ENCODE results near the gene KLHL20. TPM values are rescaled to one million over a fixed set of nuclear protein-coding genes. Genes with fewer than 3 reads are reported as not detected.

The KLHL20 gene
- total RNA-seq, 1 experiment from 2014 or later: 11.4 TPM

GRCh38 chr1:173827611-173828010 lies 112.8 kb downstream of the KLHL20 start:
- intact Hi-C loops (cut with micrococcal nuclease; ENCODE audit: unreplicated experiment) (no loop called here), in situ Hi-C loops (cut with HindIII; ENCODE audit: low pct_unique_long_range_greater_than_20kb, low sequenced_read_pairs) (no loop called here)
- Histone ChIP-seq H3K27me3 (ENCODE audit: control insufficient read depth, insufficient read depth, low read length) (no peaks in the 10 kb centered on the region), H3K4me3 (ENCODE audit: low read depth in 2 of 2, low read length in 2 of 2) (no peak overlapping the region), H3K27ac (ENCODE audit: low read length) (no peak overlapping the region), H3K9me3 (ENCODE audit: control insufficient read depth, insufficient read depth, low read depth, low read length) (no peaks in the 10 kb centered on the region), H3K4me1 (ENCODE audit: control insufficient read depth, insufficient read depth, low read length) (peaks cover 11% of the 10 kb centered on the region), H3K36me3 (ENCODE audit: control insufficient read depth, insufficient read depth, low read length) (peaks cover 8% of the 10 kb centered on the region)
- ATAC-seq: no peak
- CTCF ChIA-PET: no interaction called here
- POLR2A ChIA-PET: no interaction called here
- DNase-seq (ENCODE audit: low read depth, low spot score): no peak
- TF ChIP-seq POLR2AphosphoS5 (IDR thresholded peaks at IDR 0.05; ENCODE audit: low read depth, low read length) (no peak), TCF7L2 (IDR thresholded peaks at IDR 0.05; ENCODE audit: low read depth, low read length) (no peak), SIN3A (IDR thresholded peaks at IDR 0.05; ENCODE audit: borderline replicate concordance, insufficient read depth, low read depth, low read length) (no peak)
- TF ChIP-seq, protein P1, sequence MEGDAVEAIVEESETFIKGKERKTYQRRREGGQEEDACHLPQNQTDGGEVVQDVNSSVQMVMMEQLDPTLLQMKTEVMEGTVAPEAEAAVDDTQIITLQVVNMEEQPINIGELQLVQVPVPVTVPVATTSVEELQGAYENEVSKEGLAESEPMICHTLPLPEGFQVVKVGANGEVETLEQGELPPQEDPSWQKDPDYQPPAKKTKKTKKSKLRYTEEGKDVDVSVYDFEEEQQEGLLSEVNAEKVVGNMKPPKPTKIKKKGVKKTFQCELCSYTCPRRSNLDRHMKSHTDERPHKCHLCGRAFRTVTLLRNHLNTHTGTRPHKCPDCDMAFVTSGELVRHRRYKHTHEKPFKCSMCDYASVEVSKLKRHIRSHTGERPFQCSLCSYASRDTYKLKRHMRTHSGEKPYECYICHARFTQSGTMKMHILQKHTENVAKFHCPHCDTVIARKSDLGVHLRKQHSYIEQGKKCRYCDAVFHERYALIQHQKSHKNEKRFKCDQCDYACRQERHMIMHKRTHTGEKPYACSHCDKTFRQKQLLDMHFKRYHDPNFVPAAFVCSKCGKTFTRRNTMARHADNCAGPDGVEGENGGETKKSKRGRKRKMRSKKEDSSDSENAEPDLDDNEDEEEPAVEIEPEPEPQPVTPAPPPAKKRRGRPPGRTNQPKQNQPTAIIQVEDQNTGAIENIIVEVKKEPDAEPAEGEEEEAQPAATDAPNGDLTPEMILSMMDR (IDR thresholded peaks at IDR 0.05): no peak
- TF ChIP-seq, protein P2, sequence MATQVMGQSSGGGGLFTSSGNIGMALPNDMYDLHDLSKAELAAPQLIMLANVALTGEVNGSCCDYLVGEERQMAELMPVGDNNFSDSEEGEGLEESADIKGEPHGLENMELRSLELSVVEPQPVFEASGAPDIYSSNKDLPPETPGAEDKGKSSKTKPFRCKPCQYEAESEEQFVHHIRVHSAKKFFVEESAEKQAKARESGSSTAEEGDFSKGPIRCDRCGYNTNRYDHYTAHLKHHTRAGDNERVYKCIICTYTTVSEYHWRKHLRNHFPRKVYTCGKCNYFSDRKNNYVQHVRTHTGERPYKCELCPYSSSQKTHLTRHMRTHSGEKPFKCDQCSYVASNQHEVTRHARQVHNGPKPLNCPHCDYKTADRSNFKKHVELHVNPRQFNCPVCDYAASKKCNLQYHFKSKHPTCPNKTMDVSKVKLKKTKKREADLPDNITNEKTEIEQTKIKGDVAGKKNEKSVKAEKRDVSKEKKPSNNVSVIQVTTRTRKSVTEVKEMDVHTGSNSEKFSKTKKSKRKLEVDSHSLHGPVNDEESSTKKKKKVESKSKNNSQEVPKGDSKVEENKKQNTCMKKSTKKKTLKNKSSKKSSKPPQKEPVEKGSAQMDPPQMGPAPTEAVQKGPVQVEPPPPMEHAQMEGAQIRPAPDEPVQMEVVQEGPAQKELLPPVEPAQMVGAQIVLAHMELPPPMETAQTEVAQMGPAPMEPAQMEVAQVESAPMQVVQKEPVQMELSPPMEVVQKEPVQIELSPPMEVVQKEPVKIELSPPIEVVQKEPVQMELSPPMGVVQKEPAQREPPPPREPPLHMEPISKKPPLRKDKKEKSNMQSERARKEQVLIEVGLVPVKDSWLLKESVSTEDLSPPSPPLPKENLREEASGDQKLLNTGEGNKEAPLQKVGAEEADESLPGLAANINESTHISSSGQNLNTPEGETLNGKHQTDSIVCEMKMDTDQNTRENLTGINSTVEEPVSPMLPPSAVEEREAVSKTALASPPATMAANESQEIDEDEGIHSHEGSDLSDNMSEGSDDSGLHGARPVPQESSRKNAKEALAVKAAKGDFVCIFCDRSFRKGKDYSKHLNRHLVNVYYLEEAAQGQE (IDR thresholded peaks at IDR 0.05; ENCODE audit: insufficient read depth in 1 of 2, low read depth in 2 of 2, low read length in 1 of 2): no peak
- no TSS peak for BruUV-seq (replicated peaks)

DNA sequence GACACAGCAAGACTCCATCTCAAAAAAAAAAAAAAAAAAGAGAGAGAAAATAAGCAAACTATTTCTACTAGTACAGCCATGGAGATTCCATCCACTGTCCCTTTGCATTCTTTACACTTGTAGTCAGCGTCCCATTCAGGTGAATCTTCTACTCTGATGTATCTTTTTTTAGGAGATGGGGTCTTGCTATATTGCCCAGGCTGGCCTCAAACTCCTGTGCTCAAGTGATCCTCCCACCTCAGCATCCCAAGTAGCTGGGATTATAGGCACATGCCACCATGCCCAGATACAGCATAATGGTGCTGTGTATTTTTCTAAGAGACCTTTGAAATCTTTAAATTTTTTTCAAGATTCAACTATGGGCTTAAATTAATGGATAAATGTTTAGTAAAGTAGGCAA lies 118.0 kb downstream of the KLHL20 start:
- Histone ChIP-seq H3K27ac (ENCODE audit: low read length) (no peak overlapping the region), H3K9me3 (ENCODE audit: control insufficient read depth, insufficient read depth, low read depth, low read length) (no peaks in the 10 kb centered on the region), H3K36me3 (ENCODE audit: control insufficient read depth, insufficient read depth, low read length) (peaks cover 12% of the 10 kb centered on the region; the same call in 1 of the 2 replicates), H3K4me1 (ENCODE audit: control insufficient read depth, insufficient read depth, low read length) (no peaks in the 10 kb centered on the region), H3K4me3 (ENCODE audit: low read depth in 2 of 2, low read length in 2 of 2) (no peak overlapping the region), H3K27me3 (ENCODE audit: control insufficient read depth, insufficient read depth, low read length) (no peaks in the 10 kb centered on the region)
- in situ Hi-C loops (cut with HindIII; ENCODE audit: low pct_unique_long_range_greater_than_20kb, low sequenced_read_pairs): no loop called here
- ChIA-PET POLR2A (no interaction called here), CTCF (no interaction called here)
- intact Hi-C loops (cut with micrococcal nuclease; ENCODE audit: unreplicated experiment): no loop called here
- no TSS peak for BruUV-seq (replicated peaks)
- ATAC-seq (no peak), DNase-seq (ENCODE audit: low read depth, low spot score) (no peak)
- TF ChIP-seq SIN3A (IDR thresholded peaks at IDR 0.05; ENCODE audit: borderline replicate concordance, insufficient read depth, low read depth, low read length) (no peak), POLR2AphosphoS5 (IDR thresholded peaks at IDR 0.05; ENCODE audit: low read depth, low read length) (no peak), TCF7L2 (IDR thresholded peaks at IDR 0.05; ENCODE audit: low read depth, low read length) (no peak)
- TF ChIP-seq, protein P2 (IDR thresholded peaks at IDR 0.05; ENCODE audit: insufficient read depth in 1 of 2, low read depth in 2 of 2, low read length in 1 of 2): no peak

Other genes with a start within 250 kb of the KLHL20 start
- gene PRDX6, start 237.6 kb upstream of the KLHL20 start, total RNA-seq (2021; ENCODE audit: unreplicated experiment): 157 TPM
- not detected for gene SLC9C2, start 111.9 kb upstream of the KLHL20 start, total RNA-seq (2021; ENCODE audit: unreplicated experiment)
- gene TEX50, start 79.6 kb upstream of the KLHL20 start, total RNA-seq (2021; ENCODE audit: unreplicated experiment): not detected
- gene ANKRD45, start 45.1 kb upstream of the KLHL20 start, total RNA-seq (2021; ENCODE audit: unreplicated experiment): not detected
- gene DARS2, start 109.7 kb downstream of the KLHL20 start, total RNA-seq (2021; ENCODE audit: unreplicated experiment): 28.8 TPM
- gene CENPL, start 109.9 kb downstream of the KLHL20 start, total RNA-seq (2021; ENCODE audit: unreplicated experiment): 28.7 TPM
- gene GAS5, start 153.0 kb downstream of the KLHL20 start, total RNA-seq (2021; ENCODE audit: unreplicated experiment): 236 TPM
- 11.6 TPM for gene ZBTB37, start 153.4 kb downstream of the KLHL20 start, total RNA-seq (2021; ENCODE audit: unreplicated experiment)
- 0.64 TPM for gene SERPINC1, start 202.3 kb downstream of the KLHL20 start, total RNA-seq (2021; ENCODE audit: unreplicated experiment)